G401 (cell line): ENCODE results near the gene DNAI1. TPM values are rescaled to one million over a fixed set of nuclear protein-coding genes. Genes with fewer than 3 reads are reported as not detected.
"Not testable (repeated sequence)": the region's sequence is repeated elsewhere in the genome, so short reads cannot be mapped to it uniquely, and the experiment has no call there.

Experiments
- DNase-seq: peaks from one replicate; pipeline ENCODE4 v3.0.0-alpha.2; 2015; ENCODE audit warnings: low spot score
- in situ Hi-C: cut with HindIII; loops from 2 replicates; pipeline ENCODE4 v1.10.0; 2016; ENCODE audit warnings: low sequenced_read_pairs, mixed read lengths
- total RNA-seq: library from RNA; depleted of rRNA; stranded (reverse); fragments of >200 nt; shearing (Covaris generic); gene quantifications from 2 replicates; pipeline ENCODE4 v1.2.3, GENCODE V29; 2014

Gene DNAI1
- total RNA-seq, 1 experiment from 2014 or later: not detected

GRCh38 chr9:34482746-34483145, 24.1 kb downstream of the DNAI1 start:
- in situ Hi-C loops, DNase-seq: not testable (repeated sequence)

DNA sequence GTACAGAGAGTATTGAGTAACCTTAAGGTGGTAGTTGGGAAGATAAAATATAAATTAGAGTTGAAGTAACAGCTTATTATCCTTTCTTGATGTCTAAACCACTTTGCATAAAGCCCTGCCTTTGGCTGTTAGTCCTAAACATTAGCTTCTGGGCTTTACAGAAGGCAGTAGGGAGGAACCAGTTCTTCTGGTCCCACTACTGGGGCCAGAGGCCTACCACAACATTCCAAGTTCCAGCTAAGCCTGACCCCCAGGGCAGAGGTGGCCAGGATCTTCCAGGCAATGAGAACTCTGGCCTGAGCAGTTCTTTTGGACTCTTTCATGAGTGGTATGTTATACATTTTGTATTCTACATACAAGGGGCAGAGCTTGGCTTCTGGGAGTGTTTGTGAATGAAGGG, 26.1 kb downstream of the DNAI1 start:
- in situ Hi-C loops: no loop called here
- no peak for DNase-seq

DNA sequence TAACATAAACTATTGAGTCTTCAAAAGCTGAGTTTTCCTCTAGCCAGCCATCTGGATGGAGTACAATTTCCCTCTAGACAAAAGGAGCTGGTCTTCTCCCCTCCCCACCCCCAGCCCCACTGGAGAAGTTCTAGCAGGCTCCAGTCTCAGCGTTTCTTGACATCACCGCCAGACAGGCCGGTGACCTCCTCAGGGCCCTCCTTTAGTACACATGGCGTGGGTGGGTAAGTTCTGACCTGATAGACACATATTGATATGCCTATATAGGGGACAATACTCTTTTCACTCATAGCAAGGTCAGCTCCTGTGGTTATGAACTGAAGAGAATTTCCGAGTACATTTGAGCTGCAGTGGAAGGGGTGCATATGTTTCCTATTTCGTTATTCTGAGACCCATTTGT, 27.2 kb downstream of the DNAI1 start:
- no peak for DNase-seq
- in situ Hi-C loops: no loop called here

DNA sequence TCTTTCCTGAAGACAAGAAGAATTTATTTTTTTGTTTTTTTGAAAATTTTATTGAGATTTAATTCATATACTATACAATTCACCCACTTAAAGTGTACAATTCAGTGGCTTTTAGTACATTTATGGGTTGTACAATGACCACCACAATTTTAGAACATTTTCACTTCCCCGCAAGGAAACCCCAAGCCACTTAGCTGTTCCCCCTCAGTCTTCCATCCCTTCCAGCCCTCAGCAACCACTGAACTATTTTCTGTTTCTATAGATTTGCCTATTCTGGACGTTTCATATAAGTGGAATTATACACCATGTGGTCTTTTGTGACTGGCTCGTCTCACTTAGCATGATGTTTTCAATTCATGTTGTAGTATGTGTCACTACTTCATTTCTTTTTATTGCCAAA, 28.0 kb downstream of the DNAI1 start:
- in situ Hi-C loops: no loop called here
- no peak for DNase-seq

DNA sequence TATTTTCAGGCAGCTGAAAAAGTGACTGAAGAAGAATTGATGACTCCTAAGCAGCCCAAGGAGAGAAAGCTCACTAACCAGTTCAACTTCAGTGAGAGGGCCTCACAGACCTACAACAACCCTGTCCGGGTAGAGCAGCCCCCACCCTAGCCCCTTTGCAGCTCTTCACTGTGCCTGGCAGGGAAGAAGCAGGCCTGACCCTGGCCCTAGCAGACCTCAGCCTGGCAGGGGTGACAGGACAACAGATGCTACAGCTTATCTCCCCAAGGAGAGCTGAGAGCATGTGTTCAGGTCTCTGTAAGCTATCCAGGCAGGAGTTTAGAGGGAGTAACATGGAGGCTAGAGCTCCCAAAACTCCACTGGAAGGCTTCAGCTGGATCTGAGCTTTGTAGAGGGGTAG, 31.8 kb downstream of the DNAI1 start:
- in situ Hi-C loops: no loop called here
- no peak for DNase-seq

- DNase-seq: no peak
- in situ Hi-C loops: no loop called here
Observed at GRCh38 chr9:34490760-34491159, 32.2 kb downstream of the DNAI1 start.

DNA sequence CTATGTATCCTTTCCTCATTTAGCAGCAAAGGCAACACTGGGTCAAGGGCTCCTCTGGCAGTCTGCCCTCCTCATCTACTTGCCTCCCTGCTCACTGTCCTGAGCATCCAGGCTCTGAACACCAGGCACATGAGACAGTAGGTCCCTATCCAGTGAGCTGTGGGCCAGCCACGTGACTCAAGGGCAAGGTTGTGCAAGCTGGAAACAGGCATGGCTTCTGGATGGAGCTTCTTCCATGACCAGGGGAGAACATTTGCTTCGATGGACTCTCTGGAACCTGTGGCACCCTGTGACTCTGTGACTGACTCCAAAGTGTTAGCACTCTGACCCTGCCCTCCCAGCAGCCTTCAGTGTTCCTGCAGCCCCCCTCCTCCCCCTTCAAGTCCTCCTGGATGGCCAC, 33.0 kb downstream of the DNAI1 start:
- DNase-seq: no peak
- in situ Hi-C loops: no loop called here

DNA sequence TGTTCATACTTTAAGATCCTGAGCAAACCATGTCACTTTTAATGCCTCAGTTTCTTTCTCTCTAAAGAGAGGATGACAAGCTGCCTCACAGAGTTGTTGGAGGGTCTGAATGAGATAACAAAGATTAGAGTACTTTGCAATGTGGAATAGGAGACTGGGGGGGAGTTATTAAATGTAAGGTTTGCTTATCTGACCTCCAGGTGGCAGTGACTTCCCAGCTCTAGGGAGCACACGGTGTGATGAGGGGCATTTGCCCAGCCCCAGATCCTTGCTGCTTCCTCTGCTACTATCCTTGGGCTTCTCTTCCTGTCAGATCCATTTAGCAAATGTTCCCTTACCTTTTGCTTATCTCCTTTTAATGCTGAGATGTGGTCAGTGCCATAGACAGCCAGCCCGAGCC, 33.4 kb downstream of the DNAI1 start:
- no peak for DNase-seq

DNA sequence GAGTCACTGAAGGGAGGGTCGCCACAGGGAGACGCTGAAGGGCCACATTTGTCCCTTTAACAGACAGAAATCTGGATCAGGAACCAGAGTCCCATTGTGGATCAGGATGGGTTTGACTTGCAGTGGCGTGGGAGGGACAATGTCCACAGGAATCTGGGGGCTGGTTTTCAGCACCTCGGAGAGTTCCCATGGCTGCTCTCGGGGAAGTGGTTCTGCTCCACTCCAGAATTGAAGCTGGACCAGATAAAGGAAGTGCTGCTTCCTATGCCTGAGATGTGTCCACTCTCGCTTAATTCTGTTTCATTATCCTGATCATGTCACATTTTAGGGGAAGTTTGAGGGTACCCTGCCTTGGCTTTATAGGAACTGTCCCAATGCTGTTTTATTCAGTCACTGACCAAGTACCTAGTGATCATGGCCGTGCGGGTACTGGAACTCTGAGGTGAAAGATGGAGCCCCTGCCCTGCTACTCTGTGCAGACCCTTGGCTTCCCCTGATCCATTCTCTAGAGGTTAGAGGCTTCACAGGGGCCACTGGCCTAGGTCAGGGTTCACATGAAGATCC, 35.4 kb downstream of the DNAI1 start:
- in situ Hi-C loops: no loop called here

More for the DNA sequence above, 33.4 kb downstream of the DNAI1 start:
- in situ Hi-C loops: no loop called here

DNA sequence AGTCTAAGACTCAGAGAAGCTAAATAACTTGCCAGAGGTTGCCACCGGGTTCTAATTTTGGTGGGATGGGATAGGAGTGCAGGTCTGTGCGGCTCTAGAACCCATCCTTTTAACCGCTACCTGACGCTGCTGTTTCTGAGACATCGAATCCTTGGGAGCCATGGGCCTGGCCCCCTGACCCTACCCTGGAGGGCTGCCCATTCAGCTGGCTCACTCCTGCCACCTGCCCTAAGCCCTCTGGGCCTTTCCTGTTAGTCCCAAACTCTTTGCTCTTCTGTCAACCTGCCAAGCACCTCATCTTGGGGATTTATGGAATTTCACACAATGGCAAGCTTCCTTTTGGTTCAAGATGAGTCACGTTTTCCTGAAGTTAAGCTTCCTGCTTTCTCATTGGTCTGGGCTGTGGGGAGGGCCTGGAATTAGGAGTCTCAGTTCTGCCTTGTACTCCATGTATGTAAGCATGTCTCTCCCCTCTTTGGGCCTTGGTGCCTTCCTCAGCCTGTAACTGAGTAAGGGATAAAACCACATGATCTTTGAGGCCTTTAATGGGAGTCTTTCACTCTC, 37.6 kb downstream of the DNAI1 start:
- no peak for DNase-seq

More for the DNA sequence above, 35.4 kb downstream of the DNAI1 start:
- no peak for DNase-seq

GRCh38 chr9:34498553-34498952, 39.9 kb downstream of the DNAI1 start:
- in situ Hi-C loops: no loop called here

More for the DNA sequence above, 37.6 kb downstream of the DNAI1 start:
- in situ Hi-C loops: no loop called here

DNA sequence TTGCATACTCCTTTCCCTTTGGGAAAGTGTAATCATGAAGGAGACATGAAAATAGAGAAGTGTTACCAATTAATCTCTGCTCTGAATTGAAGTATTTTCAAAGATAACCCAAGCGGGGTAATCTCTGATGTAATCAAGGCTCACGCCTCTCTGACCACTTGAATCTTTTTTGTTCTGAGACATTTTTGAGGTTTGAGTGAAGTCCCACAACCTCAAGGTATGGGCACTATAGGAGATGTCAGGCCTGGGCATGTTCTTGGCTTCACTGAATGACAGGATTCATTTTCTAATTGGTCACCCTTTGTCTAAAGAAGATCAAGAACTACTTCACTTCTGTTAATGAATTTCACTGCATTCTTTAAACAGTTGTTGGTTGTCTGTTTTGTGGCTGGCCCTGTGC, 40.5 kb downstream of the DNAI1 start:
- no peak for DNase-seq
- in situ Hi-C loops: no loop called here

More at GRCh38 chr9:34498553-34498952, 39.9 kb downstream of the DNAI1 start:
- DNase-seq: no peak

DNA sequence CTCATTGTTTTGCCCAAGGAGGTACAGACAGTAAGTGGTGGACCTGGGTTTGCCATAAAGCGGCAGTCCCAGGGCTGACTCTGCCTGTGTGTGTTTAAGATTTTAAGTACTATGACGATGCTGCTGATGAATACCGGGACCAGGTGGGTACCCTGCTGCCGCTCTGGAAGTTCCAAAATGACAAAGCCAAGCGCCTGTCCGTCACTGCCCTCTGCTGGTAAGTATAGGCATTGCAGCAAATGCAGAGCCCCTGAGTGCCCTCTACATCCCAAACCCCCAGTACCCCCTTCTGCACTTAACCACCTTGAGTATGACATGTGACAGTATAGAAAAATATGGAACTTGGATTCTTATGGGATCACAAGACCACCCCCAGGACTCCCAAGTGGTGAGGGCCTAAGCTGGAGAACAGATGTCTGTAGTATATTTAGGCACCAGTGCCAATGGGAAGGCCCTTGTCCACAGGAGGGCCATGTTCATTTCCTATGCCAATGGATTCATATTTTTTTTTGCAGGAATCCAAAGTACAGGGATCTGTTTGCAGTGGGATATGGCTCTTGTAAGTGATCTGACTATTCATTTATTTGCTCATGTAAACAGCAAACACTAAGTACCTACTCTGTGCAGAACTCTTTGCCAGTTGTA, 42.1 kb downstream of the DNAI1 start:
- in situ Hi-C loops: loop anchor here (5.0 kb wide), 1 partner anchor 83 kb away; no protein-coding TSS in a partner anchor
- peak; percentile 87 for DNase-seq

- DNase-seq: no peak
- in situ Hi-C loops: loop anchor here (5.0 kb wide), 1 partner anchor 84 kb away; no protein-coding TSS in a partner anchor
Observed at GRCh38 chr9:34501372-34501771, 42.8 kb downstream of the DNAI1 start.

GRCh38 chr9:34501889-34502425, 43.4 kb downstream of the DNAI1 start:
- peak; percentile 60 for DNase-seq
- in situ Hi-C loops: loop anchor here (5.0 kb wide), 1 partner anchor 85 kb away; no protein-coding TSS in a partner anchor

DNA sequence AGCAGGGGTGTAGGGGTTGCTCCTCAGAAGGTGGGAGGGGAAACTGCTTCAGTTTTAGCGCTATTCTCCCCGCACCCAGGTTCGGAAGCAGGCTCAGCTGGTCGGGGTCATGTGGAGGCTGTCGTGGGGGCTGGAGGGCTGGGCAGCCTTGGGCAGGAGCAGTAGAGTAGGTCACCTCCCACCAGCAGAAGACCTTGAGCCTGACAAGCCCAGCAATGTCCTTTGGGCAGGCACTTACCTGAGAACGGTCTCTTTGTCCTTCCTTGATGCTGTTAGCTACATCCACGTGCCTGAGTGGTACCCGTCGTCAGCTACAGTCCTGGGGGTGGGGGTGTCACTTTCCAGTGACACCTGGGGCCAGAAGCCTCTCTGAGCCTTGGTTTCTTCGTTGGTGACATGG, 43.9 kb downstream of the DNAI1 start:
- in situ Hi-C loops: loop anchor here (5.0 kb wide), 1 partner anchor 85 kb away; no protein-coding TSS in a partner anchor

GRCh38 chr9:34502891-34503290, 44.3 kb downstream of the DNAI1 start:
- no peak for DNase-seq
- in situ Hi-C loops: loop anchor here (5.0 kb wide), 1 partner anchor 86 kb away; no protein-coding TSS in a partner anchor

More for the DNA sequence above, 43.9 kb downstream of the DNAI1 start:
- DNase-seq: no peak

GRCh38 chr9:34503406-34503805, 44.8 kb downstream of the DNAI1 start:
- in situ Hi-C loops: loop anchor here (5.0 kb wide), 1 partner anchor 86 kb away; no protein-coding TSS in a partner anchor
- DNase-seq: no peak

- in situ Hi-C loops: no loop called here
- no peak for DNase-seq
Observed at GRCh38 chr9:34505370-34506120, 46.9 kb downstream of the DNAI1 start.
